ENCODE results near the gene TMED1. TPM values are rescaled to one million over a fixed set of nuclear protein-coding genes. Genes with fewer than 3 reads are reported as not detected.

The TMED1 gene
- total and polyA plus RNA-seq, 2 of the 13 experiments (the other 11 are each of a cell fraction or from before 2014, with no cell fraction given): 48.3 to 51.8 TPM

DNA sequence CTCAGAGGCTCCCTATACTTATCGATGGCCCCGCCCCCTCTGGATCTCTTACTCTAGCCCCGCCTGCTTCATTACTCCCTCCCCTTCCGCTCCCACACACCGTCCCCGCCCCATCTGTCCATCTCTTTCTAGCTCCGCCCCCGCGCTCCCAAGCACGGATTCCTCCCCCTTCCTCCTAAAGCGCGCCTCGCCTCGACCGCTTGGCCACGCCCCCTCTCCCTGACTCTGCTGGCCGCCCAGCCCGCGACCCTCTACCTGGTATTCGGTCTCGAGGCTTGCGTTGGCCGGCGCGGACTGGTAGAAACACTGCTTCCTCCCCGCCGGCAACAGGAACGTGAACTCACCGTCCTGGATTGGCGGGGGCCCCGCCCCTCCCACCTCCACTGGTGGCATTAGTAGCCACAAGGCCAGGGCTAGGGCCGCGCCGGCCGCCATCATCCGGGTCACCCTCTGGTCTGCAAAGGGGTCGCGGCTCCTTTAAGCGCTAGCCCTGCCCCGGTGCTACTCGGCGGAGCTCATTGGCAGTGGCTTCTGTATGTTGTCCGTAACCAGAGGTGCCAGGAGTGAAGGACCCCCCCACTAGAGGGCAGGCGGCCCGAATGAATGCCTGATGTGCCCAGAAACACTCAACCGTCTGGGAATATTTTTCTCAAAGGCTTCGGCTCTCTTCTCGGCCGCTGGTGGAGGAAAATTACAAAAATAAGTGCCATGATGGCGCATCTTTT, at the start of gene TMED1 (continued):
- TF ChIP-seq, protein P1, sequence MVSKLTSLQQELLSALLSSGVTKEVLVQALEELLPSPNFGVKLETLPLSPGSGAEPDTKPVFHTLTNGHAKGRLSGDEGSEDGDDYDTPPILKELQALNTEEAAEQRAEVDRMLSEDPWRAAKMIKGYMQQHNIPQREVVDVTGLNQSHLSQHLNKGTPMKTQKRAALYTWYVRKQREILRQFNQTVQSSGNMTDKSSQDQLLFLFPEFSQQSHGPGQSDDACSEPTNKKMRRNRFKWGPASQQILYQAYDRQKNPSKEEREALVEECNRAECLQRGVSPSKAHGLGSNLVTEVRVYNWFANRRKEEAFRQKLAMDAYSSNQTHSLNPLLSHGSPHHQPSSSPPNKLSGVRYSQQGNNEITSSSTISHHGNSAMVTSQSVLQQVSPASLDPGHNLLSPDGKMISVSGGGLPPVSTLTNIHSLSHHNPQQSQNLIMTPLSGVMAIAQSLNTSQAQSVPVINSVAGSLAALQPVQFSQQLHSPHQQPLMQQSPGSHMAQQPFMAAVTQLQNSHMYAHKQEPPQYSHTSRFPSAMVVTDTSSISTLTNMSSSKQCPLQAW (CRISPR knock-in tag; IDR thresholded peaks at IDR 0.05): peak; percentile 62
- TF ChIP-seq SOX5 (CRISPR knock-in tag; IDR thresholded peaks at IDR 0.05; ENCODE audit: borderline replicate concordance): 0 out of 2 replicates have a peak, but pooled peaks have one; percentile 2
- TF ChIP-seq, protein P2, sequence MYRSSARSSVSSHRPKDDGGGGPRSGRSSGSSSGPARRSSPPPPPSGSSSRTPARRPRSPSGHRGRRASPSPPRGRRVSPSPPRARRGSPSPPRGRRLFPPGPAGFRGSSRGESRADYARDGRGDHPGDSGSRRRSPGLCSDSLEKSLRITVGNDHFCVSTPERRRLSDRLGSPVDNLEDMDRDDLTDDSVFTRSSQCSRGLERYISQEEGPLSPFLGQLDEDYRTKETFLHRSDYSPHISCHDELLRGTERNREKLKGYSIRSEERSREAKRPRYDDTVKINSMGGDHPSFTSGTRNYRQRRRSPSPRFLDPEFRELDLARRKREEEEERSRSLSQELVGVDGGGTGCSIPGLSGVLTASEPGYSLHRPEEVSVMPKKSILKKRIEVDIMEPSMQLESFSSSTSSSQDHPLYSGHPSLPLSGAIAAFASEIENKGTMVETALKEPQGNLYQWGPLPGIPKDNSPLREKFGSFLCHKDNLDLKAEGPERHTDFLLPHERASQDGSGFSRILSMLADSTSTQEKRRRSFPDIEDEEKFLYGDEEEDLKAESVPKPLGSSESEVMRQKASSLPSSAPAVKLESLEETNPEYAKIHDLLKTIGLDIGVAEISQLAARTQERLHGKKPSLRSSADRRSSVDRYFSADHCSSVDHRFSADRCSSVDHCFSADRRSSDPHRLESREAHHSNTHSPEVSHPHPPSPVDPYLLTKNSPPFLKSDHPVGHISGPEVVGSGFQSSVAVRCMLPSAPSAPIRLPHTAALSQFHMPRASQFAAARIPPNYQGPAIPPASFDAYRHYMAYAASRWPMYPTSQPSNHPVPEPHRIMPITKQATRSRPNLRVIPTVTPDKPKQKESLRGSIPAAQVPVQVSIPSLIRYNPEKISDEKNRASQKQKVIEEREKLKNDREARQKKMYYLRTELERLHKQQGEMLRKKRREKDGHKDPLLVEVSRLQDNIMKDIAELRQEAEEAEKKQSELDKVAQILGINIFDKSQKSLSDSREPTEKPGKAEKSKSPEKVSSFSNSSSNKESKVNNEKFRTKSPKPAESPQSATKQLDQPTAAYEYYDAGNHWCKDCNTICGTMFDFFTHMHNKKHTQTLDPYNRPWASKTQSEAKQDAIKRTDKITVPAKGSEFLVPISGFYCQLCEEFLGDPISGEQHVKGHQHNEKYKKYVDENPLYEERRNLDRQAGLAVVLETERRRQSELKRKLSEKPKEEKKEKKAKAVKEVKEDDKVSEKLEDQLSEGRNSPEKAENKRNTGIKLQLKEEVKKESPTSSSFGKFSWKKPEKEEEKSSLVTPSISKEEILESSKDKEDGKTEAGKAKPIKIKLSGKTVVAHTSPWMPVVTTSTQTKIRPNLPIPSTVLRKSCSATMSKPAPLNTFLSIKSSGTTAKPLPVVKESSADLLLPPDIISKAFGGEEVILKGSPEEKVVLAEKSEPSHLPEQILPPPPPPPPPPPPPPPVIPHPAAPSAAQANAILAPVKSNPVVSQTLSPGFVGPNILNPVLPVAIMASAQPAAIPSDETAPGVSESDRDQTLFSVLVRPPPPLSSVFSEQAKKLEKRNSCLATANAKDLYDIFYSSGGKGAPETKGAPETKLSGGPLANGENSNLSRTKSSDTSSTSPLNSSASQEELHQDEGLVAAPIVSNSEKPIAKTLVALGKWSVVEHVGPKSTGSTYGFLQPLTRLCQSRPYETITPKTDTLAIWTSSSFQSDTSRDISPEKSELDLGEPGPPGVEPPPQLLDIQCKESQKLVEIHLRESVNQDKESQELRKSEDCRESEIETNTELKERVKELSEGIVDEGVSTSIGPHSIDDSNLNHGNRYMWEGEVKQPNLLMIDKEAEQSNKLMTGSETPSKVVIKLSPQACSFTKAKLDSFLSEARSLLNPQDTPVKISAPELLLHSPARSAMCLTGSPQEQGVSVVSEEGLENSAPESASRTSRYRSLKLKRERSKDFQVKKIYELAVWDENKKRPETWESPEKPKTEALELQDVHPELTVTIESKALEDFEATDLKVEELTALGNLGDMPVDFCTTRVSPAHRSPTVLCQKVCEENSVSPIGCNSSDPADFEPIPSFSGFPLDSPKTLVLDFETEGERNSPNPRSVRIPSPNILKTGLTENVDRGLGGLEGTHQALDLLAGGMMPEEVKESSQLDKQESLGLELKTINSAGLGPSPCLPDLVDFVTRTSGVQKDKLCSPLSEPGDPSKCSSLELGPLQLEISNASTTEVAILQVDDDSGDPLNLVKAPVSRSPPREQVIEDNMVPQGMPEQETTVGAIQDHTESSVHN (CRISPR knock-in tag; IDR thresholded peaks at IDR 0.05): no peak; the same call in 1 of the 2 replicates
- TF ChIP-seq U2AF1 (optimal IDR thresholded peaks at IDR 0.05; ENCODE audit: low read depth, low read length): peak; percentile 37
- TF ChIP-seq ZNF747 (CRISPR knock-in tag; IDR thresholded peaks at IDR 0.05; ENCODE audit: borderline replicate concordance): 0 out of 2 replicates have a peak, but pooled peaks have one; percentile 8
- TF ChIP-seq, protein P3, sequence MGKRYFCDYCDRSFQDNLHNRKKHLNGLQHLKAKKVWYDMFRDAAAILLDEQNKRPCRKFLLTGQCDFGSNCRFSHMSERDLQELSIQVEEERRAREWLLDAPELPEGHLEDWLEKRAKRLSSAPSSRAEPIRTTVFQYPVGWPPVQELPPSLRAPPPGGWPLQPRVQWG (CRISPR knock-in tag; IDR thresholded peaks at IDR 0.05; ENCODE audit: borderline replicate concordance, low read depth): no peak
- TF ChIP-seq, protein P4, sequence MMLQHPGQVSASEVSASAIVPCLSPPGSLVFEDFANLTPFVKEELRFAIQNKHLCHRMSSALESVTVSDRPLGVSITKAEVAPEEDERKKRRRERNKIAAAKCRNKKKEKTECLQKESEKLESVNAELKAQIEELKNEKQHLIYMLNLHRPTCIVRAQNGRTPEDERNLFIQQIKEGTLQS (CRISPR knock-in tag; IDR thresholded peaks at IDR 0.05): no peak
- peak; percentile 50; the same call in 1 of the 2 replicates for TF ChIP-seq REL (CRISPR knock-in tag; conservative IDR thresholded peaks at IDR 0.05)
- TF ChIP-seq, protein P5, sequence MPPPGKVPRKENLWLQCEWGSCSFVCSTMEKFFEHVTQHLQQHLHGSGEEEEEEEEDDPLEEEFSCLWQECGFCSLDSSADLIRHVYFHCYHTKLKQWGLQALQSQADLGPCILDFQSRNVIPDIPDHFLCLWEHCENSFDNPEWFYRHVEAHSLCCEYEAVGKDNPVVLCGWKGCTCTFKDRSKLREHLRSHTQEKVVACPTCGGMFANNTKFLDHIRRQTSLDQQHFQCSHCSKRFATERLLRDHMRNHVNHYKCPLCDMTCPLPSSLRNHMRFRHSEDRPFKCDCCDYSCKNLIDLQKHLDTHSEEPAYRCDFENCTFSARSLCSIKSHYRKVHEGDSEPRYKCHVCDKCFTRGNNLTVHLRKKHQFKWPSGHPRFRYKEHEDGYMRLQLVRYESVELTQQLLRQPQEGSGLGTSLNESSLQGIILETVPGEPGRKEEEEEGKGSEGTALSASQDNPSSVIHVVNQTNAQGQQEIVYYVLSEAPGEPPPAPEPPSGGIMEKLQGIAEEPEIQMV (CRISPR knock-in tag; IDR thresholded peaks at IDR 0.05; ENCODE audit: low read depth): 0 out of 2 replicates have a peak, but pooled peaks have one; percentile 34
- TF ChIP-seq ZFP1 (CRISPR knock-in tag; IDR thresholded peaks at IDR 0.05): peak; percentile 8; the same call in 1 of the 2 replicates
- peak; percentile 75; the same call in 1 of the 2 replicates for TF ChIP-seq MEIS1 (CRISPR knock-in tag; IDR thresholded peaks at IDR 0.05; ENCODE audit: borderline replicate concordance)
- no peak for TF ChIP-seq SNAI1 (CRISPR knock-in tag; IDR thresholded peaks at IDR 0.05; ENCODE audit: borderline replicate concordance)
- TF ChIP-seq ZNF382 (CRISPR knock-in tag; IDR thresholded peaks at IDR 0.05; ENCODE audit: borderline replicate concordance): no peak
- no peak; the same call in 1 of the 2 replicates for TF ChIP-seq ZNF460 (CRISPR knock-in tag; IDR thresholded peaks at IDR 0.05; ENCODE audit: borderline replicate concordance)
